Pons (tissue), 1 donor: Measurements from ENCODE around the gene LYPD5.
"Not testable (repeated sequence)": the region's sequence is repeated elsewhere in the genome, so short reads cannot be mapped to it uniquely, and the experiment has no call there.

Experiments
- DNase-seq: peaks from one replicate; pipeline ENCODE4 v3.0.0-alpha.2; 2016; ENCODE audit warnings: low spot score

LYPD5 gene

GRCh38 chr19:43778651-43779050 is 23.6 kb downstream of the LYPD5 start:
- no peak for DNase-seq

DNA sequence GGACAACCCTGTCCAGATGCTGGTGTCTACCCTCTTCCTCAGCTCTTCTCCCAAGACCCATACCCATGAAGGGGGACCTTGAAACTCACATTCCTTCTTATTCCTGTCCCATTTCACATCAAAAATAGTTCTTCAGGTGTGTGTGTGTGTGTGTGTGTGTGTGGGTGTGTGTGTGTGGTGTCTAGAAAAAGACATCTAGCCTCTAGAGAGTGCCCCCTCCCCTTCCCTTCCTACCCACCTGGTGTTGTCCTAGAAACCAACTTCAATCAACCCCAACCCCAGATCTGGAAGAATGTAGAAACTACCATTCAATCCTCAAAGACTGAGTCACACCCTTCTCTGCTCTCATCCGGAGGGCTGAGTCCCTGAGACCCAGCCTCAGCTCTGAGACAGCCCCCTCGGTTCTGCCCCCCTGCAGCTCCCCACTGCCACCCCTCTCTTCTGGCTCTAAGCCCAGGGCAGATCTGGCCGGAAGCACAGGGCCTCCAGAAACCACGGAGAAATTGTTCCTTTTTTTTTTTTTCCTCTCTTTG is 25.0 kb downstream of the LYPD5 start:
- peak; percentile 47 for DNase-seq

GRCh38 chr19:43776286-43776685 is 26.0 kb downstream of the LYPD5 start:
- DNase-seq = no peak

DNA sequence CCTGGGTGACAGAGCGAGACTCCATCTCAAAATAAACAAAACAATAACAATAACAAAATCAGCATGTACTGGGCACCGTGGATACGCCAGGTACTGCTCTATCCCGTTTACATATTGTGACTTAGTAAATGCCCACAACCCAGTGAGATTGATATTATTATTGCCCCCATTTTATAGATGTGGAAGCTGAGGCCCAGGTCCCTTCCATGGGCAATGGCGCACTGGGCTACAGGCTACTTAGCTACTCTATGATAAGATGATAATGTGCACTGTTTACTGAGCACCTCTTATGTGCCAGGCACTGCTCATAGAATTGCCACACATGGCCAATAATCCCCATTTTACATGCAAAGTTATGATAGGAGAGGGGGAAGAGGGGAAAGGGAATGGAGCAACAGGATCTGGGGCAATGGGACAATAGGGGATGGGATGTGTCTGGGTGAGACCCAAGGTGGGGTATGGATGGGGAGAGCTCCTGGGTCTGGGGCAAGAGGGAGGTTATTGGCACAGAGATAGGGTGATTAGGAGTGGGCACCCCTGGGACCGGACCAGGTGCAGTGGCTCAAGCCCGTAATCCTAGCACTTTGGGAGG is 26.9 kb downstream of the LYPD5 start:
- DNase-seq = no peak

DNA sequence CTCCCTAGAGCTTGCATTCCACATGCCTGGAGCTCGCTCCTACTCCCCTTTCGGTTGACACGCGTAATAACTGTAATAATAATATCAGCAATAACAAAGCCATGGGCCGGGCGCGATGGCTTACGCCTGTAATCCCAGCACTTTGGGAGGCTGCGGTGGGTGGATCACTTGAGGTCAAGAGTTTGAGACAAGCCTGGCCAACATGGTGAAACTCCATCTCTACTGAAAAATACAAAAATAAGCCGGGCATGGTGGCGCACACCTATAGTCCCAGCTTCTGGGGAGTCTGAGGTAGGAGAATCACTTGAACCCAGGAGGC is 27.3 kb downstream of the LYPD5 start:
- DNase-seq = not testable (repeated sequence)

GRCh38 chr19:43774103-43774939 is 27.9 kb downstream of the LYPD5 start:
- peak; percentile 38 for DNase-seq

GRCh38 chr19:43773725-43774102 is 28.5 kb downstream of the LYPD5 start:
- no peak for DNase-seq

DNA sequence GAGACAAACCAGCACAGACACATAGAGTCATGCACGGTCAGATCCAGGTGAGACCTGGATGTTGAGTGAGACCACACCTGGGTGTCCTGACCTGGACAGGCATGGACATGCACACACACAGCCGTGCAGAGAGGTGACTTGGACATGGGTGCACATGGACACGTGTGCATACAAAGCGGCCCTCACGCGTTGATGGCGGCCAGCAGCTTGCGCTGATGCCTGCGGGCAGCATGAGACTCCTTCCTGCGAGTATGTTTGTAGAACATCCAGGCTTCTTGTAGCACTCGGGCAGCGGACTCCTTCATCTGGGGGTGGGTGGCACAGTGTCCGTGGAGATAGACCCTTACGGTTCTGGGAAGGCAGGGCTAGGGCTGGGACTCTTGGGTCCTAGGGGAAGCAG is 33.0 kb downstream of the LYPD5 start:
- DNase-seq = no peak

DNA sequence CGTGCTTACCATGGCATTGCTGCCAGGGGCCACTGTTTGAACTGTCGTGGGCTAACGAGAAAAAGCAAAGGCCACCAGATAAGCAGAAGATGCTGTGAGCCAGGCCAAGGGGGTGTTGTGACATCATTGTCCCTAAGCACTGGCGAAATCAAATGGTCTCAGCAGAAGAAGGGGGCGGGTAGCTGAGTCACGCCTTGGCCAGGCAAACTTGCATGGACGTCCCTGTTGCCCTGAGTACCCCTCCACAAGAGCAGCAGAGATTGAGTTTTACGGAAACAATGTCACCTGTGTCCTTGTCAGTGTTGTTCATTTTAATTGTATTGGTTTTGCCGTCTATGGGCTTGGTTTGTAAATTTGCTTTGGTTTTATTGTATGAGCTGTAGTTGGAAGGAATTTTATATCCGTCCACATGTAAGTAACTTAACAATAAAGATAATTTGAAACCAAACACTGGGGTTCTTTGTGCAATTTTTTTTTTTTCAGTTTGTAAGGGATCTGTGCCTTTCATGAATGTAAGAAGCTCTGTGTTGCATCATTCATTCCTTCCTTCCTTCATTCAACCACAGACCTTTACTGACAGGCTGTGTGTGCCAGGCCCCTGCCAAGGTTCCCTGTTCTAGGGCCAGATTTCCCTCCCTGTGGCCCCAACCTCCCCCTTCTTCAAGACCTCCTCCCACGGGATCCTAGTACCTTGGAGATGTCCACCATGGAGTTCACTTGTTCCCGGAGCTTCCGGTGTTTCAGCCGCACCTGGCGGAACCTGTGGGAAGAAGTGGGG is 33.8 kb downstream of the LYPD5 start:
- no peak for DNase-seq

DNA sequence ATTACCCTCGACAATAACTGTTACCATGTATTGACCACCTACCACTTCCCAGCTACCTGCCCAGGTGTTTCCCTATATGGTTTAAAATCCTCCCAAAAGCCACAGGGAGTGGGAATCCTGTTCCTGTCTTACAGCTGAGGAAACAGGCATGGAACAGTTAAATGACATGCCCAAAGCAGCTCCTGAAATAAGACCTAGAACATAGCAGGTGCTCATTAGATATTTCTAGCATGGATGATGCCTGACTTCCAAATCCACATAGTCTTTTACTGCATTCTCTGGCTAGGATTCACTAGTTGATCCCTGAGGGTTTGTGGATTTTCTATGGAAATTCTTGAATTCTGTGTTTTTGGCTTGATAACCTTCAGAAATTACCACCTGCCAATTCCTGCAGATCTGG is 34.4 kb downstream of the LYPD5 start:
- no peak for DNase-seq

DNA sequence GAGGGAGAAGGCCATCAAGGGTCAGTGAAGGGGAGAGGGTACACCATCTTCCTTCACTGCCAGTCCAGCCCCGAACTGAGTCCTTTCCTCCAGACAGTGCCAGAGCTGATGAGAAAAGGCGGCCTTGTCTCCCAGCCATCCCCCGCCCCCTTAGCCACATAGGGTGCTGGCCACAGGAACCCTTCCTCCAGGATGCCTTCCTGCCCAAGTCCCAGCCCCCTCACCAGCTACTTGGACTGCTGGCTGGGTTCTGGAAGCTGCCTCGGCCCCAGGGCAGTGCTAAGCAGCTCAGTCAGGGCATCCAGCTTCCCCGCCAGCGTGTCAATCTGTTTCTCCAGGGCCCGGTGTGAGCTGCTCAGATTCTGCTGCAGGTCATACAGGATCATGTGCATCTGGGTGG is 34.9 kb downstream of the LYPD5 start:
- no peak for DNase-seq

GRCh38 chr19:43766755-43767043 is 35.5 kb downstream of the LYPD5 start:
- no peak for DNase-seq

- peak; percentile 53 for DNase-seq
Measured at GRCh38 chr19:43765109-43765876, 37.0 kb downstream of the LYPD5 start.

GRCh38 chr19:43764684-43765083 is 37.6 kb downstream of the LYPD5 start:
- DNase-seq = not testable (repeated sequence)

DNA sequence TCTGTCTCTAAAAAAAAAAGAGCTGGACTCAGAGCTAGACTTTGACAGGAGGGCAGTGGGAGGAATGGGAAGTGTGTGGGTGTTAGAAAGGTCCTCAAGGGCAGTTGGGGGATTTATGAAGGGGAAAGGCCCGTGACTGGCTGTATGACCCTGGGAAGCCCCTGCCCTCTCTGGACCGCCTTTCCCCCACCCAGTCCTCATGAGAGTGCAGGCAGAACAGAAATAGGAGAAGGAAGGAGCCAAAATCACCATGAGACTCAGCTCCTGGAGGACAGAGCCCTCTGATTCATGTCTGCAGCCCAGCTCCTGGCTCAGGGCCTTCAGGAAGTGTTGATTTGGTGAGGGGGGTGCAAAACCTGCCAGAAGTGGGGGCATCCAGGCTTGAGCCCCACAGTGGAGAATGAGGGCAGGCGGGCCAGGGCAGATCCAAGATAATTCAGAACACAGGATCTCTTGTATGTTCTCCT is 38.7 kb downstream of the LYPD5 start:
- no peak for DNase-seq

GRCh38 chr19:43762814-43763213 is 39.4 kb downstream of the LYPD5 start:
- DNase-seq = no peak

DNA sequence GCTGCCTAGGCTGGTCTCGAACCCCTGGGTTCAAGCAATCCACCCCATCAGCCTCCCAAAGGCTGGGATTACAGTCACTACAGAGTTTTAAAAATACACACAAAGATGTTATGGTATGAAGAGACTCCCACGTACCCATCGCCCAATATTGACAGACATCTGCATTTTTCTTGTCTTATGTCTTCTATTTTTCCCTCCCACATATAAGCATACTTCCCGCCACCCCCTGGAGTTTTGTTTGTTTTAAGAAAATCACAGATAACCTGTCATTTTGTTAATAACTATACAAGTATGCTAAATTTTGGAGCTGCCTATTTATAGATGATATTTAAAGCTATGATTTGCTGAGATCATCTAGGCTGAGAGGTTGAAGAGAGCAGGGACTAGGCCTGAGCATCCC is 41.3 kb downstream of the LYPD5 start:
- DNase-seq = no peak

GRCh38 chr19:43759515-43759914 is 42.7 kb downstream of the LYPD5 start:
- DNase-seq = no peak

DNA sequence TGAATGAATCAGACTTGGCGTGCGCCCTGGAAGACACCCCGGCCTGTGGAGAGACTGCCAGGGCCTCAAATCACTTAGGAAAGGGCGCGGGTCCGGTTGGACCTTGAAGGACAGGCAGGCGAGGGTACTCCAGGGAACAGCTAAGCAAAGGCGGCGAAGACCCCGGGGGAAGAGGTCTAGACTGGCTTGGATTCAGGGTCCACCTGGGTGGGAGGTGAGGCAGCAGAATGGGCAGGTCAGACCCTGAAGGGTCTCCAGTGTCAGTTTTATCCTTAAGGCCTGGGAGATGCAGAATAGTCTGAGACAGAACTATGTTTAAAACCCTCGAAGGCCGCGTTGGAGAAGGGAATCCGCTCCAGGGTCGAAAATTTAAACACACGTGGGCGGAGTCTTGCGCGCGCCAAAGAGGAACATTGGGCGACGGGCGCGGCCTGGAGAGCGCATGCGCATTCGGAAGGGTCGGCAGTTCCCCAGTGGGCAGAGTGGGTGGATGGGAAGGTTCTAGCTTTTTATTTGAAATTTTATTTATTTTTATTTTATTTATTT is 46.9 kb downstream of the LYPD5 start:
- DNase-seq = peak; percentile 74

- DNase-seq = peak; percentile 98
Measured at GRCh38 chr19:43754503-43755255, 47.6 kb downstream of the LYPD5 start, which contains the start of gene SMG9. TSS of gene SMG9 (minus strand) at chr19:43754962. CDS start at chr19:43750741, 4,221 bp downstream.

GRCh38 chr19:43754253-43754502 is 48.1 kb downstream of the LYPD5 start:
- DNase-seq = peak; percentile 24
